ENCODE measurements around the gene HS1BP3.

The HS1BP3 gene

GRCh38 chr2:20677301-20678085 is 26.6 kb upstream of the HS1BP3 start:
- no peak for DNase-seq
- H3K4me1 Mint-ChIP-seq, result no peaks in the 10 kb centered on the region
- ATAC-seq, result no peak
- H3K4me3 Mint-ChIP-seq, result no peak overlapping the region
- H3K27me3 Mint-ChIP-seq, result peaks cover 30% of the 10 kb centered on the region
- H3K9me3 Mint-ChIP-seq, result no peaks in the 10 kb centered on the region
- no peak overlapping the region for H3K27ac Mint-ChIP-seq

- Mint-ChIP-seq H3K9me3 (no peaks in the 10 kb centered on the region), H3K4me3 (no peak overlapping the region), H3K27me3 (peaks cover 39% of the 10 kb centered on the region), H3K27ac (no peak overlapping the region), H3K4me1 (peaks cover under 1% of the 10 kb centered on the region)
- ATAC-seq (no peak), DNase-seq (no peak)
Measured at GRCh38 chr2:20676353-20677215, 25.7 kb upstream of the HS1BP3 start.

- H3K9me3 Mint-ChIP-seq, result no peaks in the 10 kb centered on the region
- ATAC-seq (peak; percentile 66), DNase-seq (no peak)
- H3K4me3 Mint-ChIP-seq, result no peak overlapping the region
- H3K4me1 Mint-ChIP-seq, result peaks cover 6% of the 10 kb centered on the region
- H3K27me3 Mint-ChIP-seq, result peaks cover 47% of the 10 kb centered on the region
- no peak overlapping the region for H3K27ac Mint-ChIP-seq
Measured at GRCh38 chr2:20675701-20676352, 24.9 kb upstream of the HS1BP3 start.

GRCh38 chr2:20674974-20675679 is 24.2 kb upstream of the HS1BP3 start:
- Mint-ChIP-seq H3K27me3 (peaks cover 54% of the 10 kb centered on the region), H3K9me3 (no peaks in the 10 kb centered on the region), H3K27ac (peak overlapping the region in 1 of 2 donors; percentile 79), H3K4me1 (peaks cover 6% of the 10 kb centered on the region), H3K4me3 (no peak overlapping the region)
- DNase-seq (no peak), ATAC-seq (no peak)

GRCh38 chr2:20674309-20674965 is 23.5 kb upstream of the HS1BP3 start:
- ATAC-seq (no peak), DNase-seq (no peak)
- Mint-ChIP-seq H3K27ac (peak overlapping the region in 1 of 2 donors; percentile 79), H3K4me3 (no peak overlapping the region), H3K9me3 (no peaks in the 10 kb centered on the region), H3K4me1 (peaks cover 13% of the 10 kb centered on the region), H3K27me3 (peaks cover 61% of the 10 kb centered on the region)

- H3K9me3 Mint-ChIP-seq, result no peaks in the 10 kb centered on the region
- H3K27me3 Mint-ChIP-seq, result peaks cover 67% of the 10 kb centered on the region
- H3K4me1 Mint-ChIP-seq, result peaks cover 15% of the 10 kb centered on the region
- no peak for DNase-seq
- no peak overlapping the region for H3K4me3 Mint-ChIP-seq
- no peak for ATAC-seq
- no peak overlapping the region for H3K27ac Mint-ChIP-seq
Measured at GRCh38 chr2:20673686-20674308, 22.9 kb upstream of the HS1BP3 start.

- Mint-ChIP-seq H3K27ac (no peak overlapping the region), H3K4me3 (no peak overlapping the region), H3K4me1 (peaks cover 22% of the 10 kb centered on the region), H3K9me3 (no peaks in the 10 kb centered on the region), H3K27me3 (peaks cover 81% of the 10 kb centered on the region)
- ATAC-seq (no peak), DNase-seq (no peak)
Measured at GRCh38 chr2:20672201-20672951, 21.5 kb upstream of the HS1BP3 start.

- DNase-seq (no peak), ATAC-seq (no peak)
- Mint-ChIP-seq H3K4me1 (peaks cover 23% of the 10 kb centered on the region), H3K4me3 (no peak overlapping the region), H3K27me3 (peaks cover 83% of the 10 kb centered on the region), H3K27ac (no peak overlapping the region), H3K9me3 (no peaks in the 10 kb centered on the region)
Measured at GRCh38 chr2:20671736-20672080, 20.8 kb upstream of the HS1BP3 start.

GRCh38 chr2:20671036-20671735 is 20.3 kb upstream of the HS1BP3 start:
- Mint-ChIP-seq H3K27ac (no peak overlapping the region), H3K4me3 (no peak overlapping the region), H3K9me3 (no peaks in the 10 kb centered on the region), H3K4me1 (peaks cover 29% of the 10 kb centered on the region), H3K27me3 (peaks cover 88% of the 10 kb centered on the region)
- DNase-seq (no peak), ATAC-seq (no peak)

- H3K27me3 Mint-ChIP-seq, result peaks cover 93% of the 10 kb centered on the region
- ATAC-seq, result no peak
- peaks cover 36% of the 10 kb centered on the region for H3K4me1 Mint-ChIP-seq
- DNase-seq, result no peak
- no peak overlapping the region for H3K4me3 Mint-ChIP-seq
- no peaks in the 10 kb centered on the region for H3K9me3 Mint-ChIP-seq
- no peak overlapping the region for H3K27ac Mint-ChIP-seq
Measured at GRCh38 chr2:20670315-20671035, 19.6 kb upstream of the HS1BP3 start.

GRCh38 chr2:20669562-20670314 is 18.8 kb upstream of the HS1BP3 start:
- Mint-ChIP-seq H3K27me3 (peaks cover 93% of the 10 kb centered on the region), H3K27ac (no peak overlapping the region), H3K4me3 (peak overlapping the region in 1 of 2 donors; percentile 33), H3K4me1 (peaks cover 42% of the 10 kb centered on the region), H3K9me3 (no peaks in the 10 kb centered on the region)
- DNase-seq (no peak), ATAC-seq (no peak)

- DNase-seq (no peak), ATAC-seq (no peak)
- Mint-ChIP-seq H3K9me3 (no peaks in the 10 kb centered on the region), H3K27ac (no peak overlapping the region), H3K4me3 (no peak overlapping the region), H3K27me3 (peaks cover 95% of the 10 kb centered on the region), H3K4me1 (peaks cover 42% of the 10 kb centered on the region)
Measured at GRCh38 chr2:20668871-20669475, 18.1 kb upstream of the HS1BP3 start.
